Keratinocyte (primary cell): Measurements from ENCODE around the gene VPS13D. TPM values are rescaled to one million over a fixed set of nuclear protein-coding genes. Genes with fewer than 3 reads are reported as not detected.

Experiments
- DNase-seq: peaks from one replicate; pipeline ENCODE4 v3.0.0-alpha.2; 2011; ENCODE audit warnings: low read depth, missing footprints, low spot score
- FAIRE-seq: peaks from 2 replicates; lab custom pipeline; 2011; peaks lifted over from hg19 to GRCh38; lab: Jason Lieb, UNC
- H2AFZ ChIP-seq: 2 replicates; pipeline ENCODE4 v1.6.0; 2012; ENCODE audit warnings: low read length, control low read depth, inconsistent platforms; ENCODE audit not compliant: control insufficient read depth
- H3K27ac ChIP-seq: 2 replicates; pipeline ENCODE4 v1.5.1; 2011; ENCODE audit warnings: low read length; ENCODE audit not compliant: control insufficient read depth, insufficient read depth
- H3K27me3 ChIP-seq: 3 replicates; pipeline ENCODE4 v1.6.0; 2011; ENCODE audit warnings: low read length; ENCODE audit not compliant: control insufficient read depth, insufficient read depth; ENCODE audit errors: extremely low read depth
- H3K36me3 ChIP-seq, 2 experiments: 2 replicates in 1 of 2; 3 replicates in 1 of 2; pipeline ENCODE4 v1.5.1; 2011; ENCODE audit warnings: low read length in 2 of 2, mild to moderate bottlenecking in 1 of 2; ENCODE audit not compliant: control insufficient read depth in 2 of 2, insufficient read depth in 2 of 2; ENCODE audit errors: extremely low read depth in 1 of 2
- H3K4me1 ChIP-seq: 3 replicates; pipeline ENCODE4 v1.5.1; 2011; ENCODE audit warnings: low read length; ENCODE audit not compliant: control insufficient read depth, insufficient read depth; ENCODE audit errors: extremely low read depth
- H3K4me2 ChIP-seq: 3 replicates; pipeline ENCODE4 v1.6.0; 2011; ENCODE audit warnings: low read depth, low read length; ENCODE audit not compliant: control insufficient read depth, insufficient read depth; ENCODE audit errors: extremely low read depth
- H3K4me3 ChIP-seq, 3 experiments: fragments of 200-600 bp in 1 of 3; sonication (generic) in 1 of 3; 2 replicates in 2 of 3; 3 replicates in 1 of 3; pipeline ENCODE4 v1.5.1; 2011 to 2016; ENCODE audit warnings: low read length in 3 of 3, mild to moderate bottlenecking in 3 of 3, control low read depth in 2 of 3, inconsistent platforms in 1 of 3, low read depth in 1 of 3, mixed read lengths in 1 of 3, mixed run types in 1 of 3, moderate library complexity in 1 of 3; ENCODE audit not compliant: control insufficient read depth in 2 of 3, insufficient read depth in 2 of 3; ENCODE audit errors: extremely low read depth in 1 of 3
- H3K79me2 ChIP-seq: 2 replicates; pipeline ENCODE4 v1.6.0; 2012; ENCODE audit warnings: low read length; ENCODE audit not compliant: control insufficient read depth, insufficient read depth
- H3K9ac ChIP-seq: 3 replicates; pipeline ENCODE4 v1.6.0; 2011; ENCODE audit warnings: low read length; ENCODE audit not compliant: control insufficient read depth, insufficient read depth; ENCODE audit errors: extremely low read depth
- H3K9me1 ChIP-seq: 3 replicates; pipeline ENCODE4 v1.6.0; 2011; ENCODE audit warnings: low read length; ENCODE audit not compliant: control insufficient read depth, insufficient read depth; ENCODE audit errors: extremely low read depth
- H3K9me3 ChIP-seq: 2 replicates; pipeline ENCODE4 v1.5.1; 2012; ENCODE audit warnings: low read depth, low read length; ENCODE audit not compliant: control insufficient read depth
- H4K20me1 ChIP-seq: 3 replicates; pipeline ENCODE4 v1.6.0; 2011; ENCODE audit warnings: low read length; ENCODE audit not compliant: control insufficient read depth, insufficient read depth; ENCODE audit errors: extremely low read depth
- EZH2 ChIP-seq: IDR thresholded peaks from one replicate; pipeline ENCODE4 v1.6.1; 2012; ENCODE audit warnings: inconsistent platforms, mild to moderate bottlenecking, low read length, moderate library complexity
- dilution Hi-C: fragments of 300-500 bp; cut with MboI; formaldehyde crosslinking; loops from one replicate; pipeline ENCODE4 v1.7.0; 2020; ENCODE audit warnings: low sequenced_read_pairs; ENCODE audit not compliant: extremely low pct_ligation_motif_present
- polyA plus RNA-seq, 5 experiments: library from polyadenylated mRNA; depleted of rRNA in 3 of 5; stranded (reverse) in 3 of 5; stranded (forward) in 1 of 5; unstranded in 1 of 5; fragments of >200 nt; gene quantifications; 1 replicate in 1 of 5; 2 replicates in 3 of 5; 3 replicates in 1 of 5; pipeline versions ENCODE4 v1.2.1 to v1.2.3, GENCODE V29; 2011 to 2012; ENCODE audit warnings: missing spikeins in 2 of 5, low read depth in 1 of 5, low replicate concordance in 1 of 5
- TF ChIP-seq, protein P1 (sequence below), 3 experiments: IDR thresholded peaks in 1 of 3; conservative IDR thresholded peaks in 1 of 3; optimal IDR thresholded peaks in 1 of 3; 2 replicates in 2 of 3; 3 replicates in 1 of 3; pipeline versions ENCODE3 to v1.5.1; 2011; ENCODE audit warnings: low read length in 3 of 3, mild to moderate bottlenecking in 3 of 3, moderate library complexity in 2 of 3, control low read depth in 1 of 3, inconsistent platforms in 1 of 3; ENCODE audit not compliant: insufficient read depth in 2 of 3; ENCODE audit errors: extremely low read depth in 1 of 3

VPS13D gene
- polyA plus RNA-seq, 1 donor (not counting 4 experiments of a cell fraction or from before 2014, with no cell fraction given): 19.0 TPM

GRCh38 chr1:12439073-12439472 lies 209.2 kb downstream of the VPS13D start:
- FAIRE-seq: no peak
- Histone ChIP-seq H3K4me1 (peaks cover 48% of the 10 kb centered on the region), H3K9me3 (no peaks in the 10 kb centered on the region), H4K20me1 (no peaks in the 10 kb centered on the region), H3K9ac (no peak overlapping the region), H3K4me3 (no peak overlapping the region), H3K79me2 (no peaks in the 10 kb centered on the region), H3K36me3 (peaks cover 2 to 3% of the 10 kb centered on the region in 2 experiments), H3K27me3 (no peaks in the 10 kb centered on the region), H3K27ac (no peak overlapping the region), H3K9me1 (no peaks in the 10 kb centered on the region), H3K4me2 (no peak overlapping the region), H2AFZ (no peak overlapping the region)
- DNase-seq: no peak
- dilution Hi-C loops: no loop called here
- TF ChIP-seq, protein P1, sequence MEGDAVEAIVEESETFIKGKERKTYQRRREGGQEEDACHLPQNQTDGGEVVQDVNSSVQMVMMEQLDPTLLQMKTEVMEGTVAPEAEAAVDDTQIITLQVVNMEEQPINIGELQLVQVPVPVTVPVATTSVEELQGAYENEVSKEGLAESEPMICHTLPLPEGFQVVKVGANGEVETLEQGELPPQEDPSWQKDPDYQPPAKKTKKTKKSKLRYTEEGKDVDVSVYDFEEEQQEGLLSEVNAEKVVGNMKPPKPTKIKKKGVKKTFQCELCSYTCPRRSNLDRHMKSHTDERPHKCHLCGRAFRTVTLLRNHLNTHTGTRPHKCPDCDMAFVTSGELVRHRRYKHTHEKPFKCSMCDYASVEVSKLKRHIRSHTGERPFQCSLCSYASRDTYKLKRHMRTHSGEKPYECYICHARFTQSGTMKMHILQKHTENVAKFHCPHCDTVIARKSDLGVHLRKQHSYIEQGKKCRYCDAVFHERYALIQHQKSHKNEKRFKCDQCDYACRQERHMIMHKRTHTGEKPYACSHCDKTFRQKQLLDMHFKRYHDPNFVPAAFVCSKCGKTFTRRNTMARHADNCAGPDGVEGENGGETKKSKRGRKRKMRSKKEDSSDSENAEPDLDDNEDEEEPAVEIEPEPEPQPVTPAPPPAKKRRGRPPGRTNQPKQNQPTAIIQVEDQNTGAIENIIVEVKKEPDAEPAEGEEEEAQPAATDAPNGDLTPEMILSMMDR (optimal IDR thresholded peaks at IDR 0.05 in 1 of 3, IDR thresholded peaks at IDR 0.05 in 1 of 3, conservative IDR thresholded peaks at IDR 0.05 in 1 of 3; ENCODE audit: extremely low read depth in 1 of 3, insufficient read depth in 2 of 3, low read length in 3 of 3): no peak
- TF ChIP-seq EZH2: no peak

GRCh38 chr1:12441414-12442105 lies 211.7 kb downstream of the VPS13D start:
- TF ChIP-seq, protein P1 (optimal IDR thresholded peaks at IDR 0.05 in 1 of 3, IDR thresholded peaks at IDR 0.05 in 1 of 3, conservative IDR thresholded peaks at IDR 0.05 in 1 of 3; ENCODE audit: extremely low read depth in 1 of 3, insufficient read depth in 2 of 3, low read length in 3 of 3): no peak
- FAIRE-seq: no peak

More at GRCh38 chr1:12441414-12442105, 211.7 kb downstream of the VPS13D start:
- Histone ChIP-seq H3K9ac (no peak overlapping the region), H3K27ac (no peak overlapping the region), H3K9me1 (no peaks in the 10 kb centered on the region), H3K36me3 (peaks cover 2 to 3% of the 10 kb centered on the region in 2 experiments), H3K9me3 (no peaks in the 10 kb centered on the region), H3K27me3 (no peaks in the 10 kb centered on the region), H2AFZ (no peak overlapping the region), H4K20me1 (no peaks in the 10 kb centered on the region), H3K79me2 (no peaks in the 10 kb centered on the region), H3K4me1 (peaks cover 23% of the 10 kb centered on the region), H3K4me3 (no peak overlapping the region), H3K4me2 (no peak overlapping the region)
- no peak for DNase-seq
- dilution Hi-C loops: no loop called here
